GM12878 (cell line): ENCODE measurements around the gene DNAJC18. TPM values are rescaled to one million over a fixed set of nuclear protein-coding genes. Genes with fewer than 3 reads are reported as not detected.
A peak's percentile ranks its signal among the peaks of the same experiment; 100 is the strongest.

ENCODE experiments used
- ATF7 ChIP-seq: fragments of 450-650 bp; IDR thresholded peaks from 2 replicates; pipeline ENCODE4 v1.6.1; 2016; ENCODE audit warnings: low read depth, mild to moderate bottlenecking
- CBX5 ChIP-seq: sonication (generic); IDR thresholded peaks from 2 replicates; pipeline ENCODE4 v1.6.1; 2016; ENCODE audit warnings: low read depth, moderate library complexity, mild to moderate bottlenecking, inconsistent platforms
- CHD2 ChIP-seq: IDR thresholded peaks from 2 replicates; pipeline ENCODE4 v1.6.1; 2011; ENCODE audit warnings: low read depth, low read length, improper control_type of control experiment, borderline replicate concordance
- IKZF1 ChIP-seq: fragments of 450-650 bp; conservative IDR thresholded peaks from 2 replicates; pipeline ENCODE4 v1.6.1; 2017; ENCODE audit warnings: antibody characterized with exemption, mild to moderate bottlenecking
- IKZF2 ChIP-seq, 2 experiments: fragments of 450-650 bp; IDR thresholded peaks; 2 replicates each; pipeline ENCODE4 v1.6.1; 2017; ENCODE audit warnings: mild to moderate bottlenecking in 2 of 2, moderate library complexity in 2 of 2
- JUNB ChIP-seq: IDR thresholded peaks from 2 replicates; pipeline ENCODE4 v1.6.1; 2016; ENCODE audit warnings: antibody characterized with exemption, mild to moderate bottlenecking
- KAT2A ChIP-seq: conservative IDR thresholded peaks from 2 replicates; pipeline ENCODE4 v1.6.1; 2011; ENCODE audit warnings: low read depth, low read length; ENCODE audit not compliant: control insufficient read depth
- LARP7 ChIP-seq: fragments of 450-650 bp; IDR thresholded peaks from 2 replicates; pipeline ENCODE4 v1.6.1; 2017; ENCODE audit warnings: mild to moderate bottlenecking
- MEF2A ChIP-seq: IDR thresholded peaks from 2 replicates; pipeline ENCODE4 v1.6.1; 2011; ENCODE audit warnings: low read depth, mild to moderate bottlenecking, low read length, moderate library complexity; ENCODE audit not compliant: insufficient read depth
- MXI1 ChIP-seq: fragments of 150-350 bp; IDR thresholded peaks from 2 replicates; pipeline ENCODE4 v1.6.1; 2011; ENCODE audit warnings: low read depth, mild to moderate bottlenecking, inconsistent platforms, low read length, improper control_type of control experiment
- NFXL1 ChIP-seq: fragments of 450-650 bp; IDR thresholded peaks from 2 replicates; pipeline ENCODE4 v1.6.1; 2017; ENCODE audit warnings: antibody characterized with exemption, mild to moderate bottlenecking, borderline replicate concordance
- NR2C2 ChIP-seq: IDR thresholded peaks from 2 replicates; pipeline ENCODE4 v1.6.1; 2011; ENCODE audit warnings: borderline replicate concordance, low read depth; ENCODE audit not compliant: control insufficient read depth, insufficient read length
- RB1 ChIP-seq: fragments of 450-650 bp; formaldehyde crosslinking; IDR thresholded peaks from 2 replicates; pipeline ENCODE4 v1.6.1; 2017; ENCODE audit warnings: mild to moderate bottlenecking, borderline replicate concordance
- SIN3A ChIP-seq: IDR thresholded peaks from 2 replicates; pipeline ENCODE4 v1.6.1; 2012; ENCODE audit warnings: low read depth, low read length, improper control_type of control experiment
- TARDBP ChIP-seq: IDR thresholded peaks from 2 replicates; pipeline ENCODE4 v1.6.1; 2016; ENCODE audit warnings: borderline replicate concordance
- TCF12 ChIP-seq: IDR thresholded peaks from 2 replicates; pipeline ENCODE4 v1.6.1; 2011; ENCODE audit warnings: low read depth, mild to moderate bottlenecking, low read length
- YBX1 ChIP-seq: fragments of 450-650 bp; IDR thresholded peaks from 2 replicates; pipeline ENCODE4 v1.6.1; 2016; ENCODE audit warnings: antibody characterized with exemption
- ZSCAN29 ChIP-seq: fragments of 450-650 bp; IDR thresholded peaks from 2 replicates; pipeline ENCODE4 v1.6.1; 2017; ENCODE audit warnings: mild to moderate bottlenecking, moderate library complexity
- ZZZ3 ChIP-seq: IDR thresholded peaks from 2 replicates; pipeline ENCODE4 v1.6.1; 2011; ENCODE audit warnings: low read depth; ENCODE audit not compliant: control insufficient read depth, insufficient read length
- polyA plus RNA-seq, 11 experiments: library from polyadenylated mRNA; depleted of rRNA in 4 of 11; unstranded in 6 of 11; stranded (reverse) in 5 of 11; fragments of >200 nt; fragmentation: Nextera tagmentation in 4 of 11; fragmentation: Illumina TruSeq in 1 of 11; extraction: Ambion mirVana in 4 of 11; extraction: Trizol in 1 of 11; gene quantifications; 1 replicate in 1 of 11; 2 replicates in 10 of 11; pipeline versions ENCODE4 v1.2.1 to v1.2.3, GENCODE V29; 2011 to 2016; ENCODE audit warnings: inconsistent platforms in 2 of 11, missing spikeins in 2 of 11, low read depth in 1 of 11
- total RNA-seq, 4 experiments: library from RNA; depleted of rRNA in 3 of 4; stranded (reverse); fragments of >200 nt in 3 of 4; fragmentation: Illumina TruSeq in 1 of 4; extraction: Trizol in 1 of 4; gene quantifications; 2 replicates each; pipeline versions ENCODE4 v1.2.1 to v1.2.3, GENCODE V29; 2013 to 2021
- TF ChIP-seq, protein P1 (sequence below): IDR thresholded peaks from 2 replicates; pipeline ENCODE4 v1.6.1; 2012; ENCODE audit warnings: low read depth, low read length, improper control_type of control experiment
- TF ChIP-seq, protein P2 (sequence below): fragments of 450-650 bp; formaldehyde crosslinking; IDR thresholded peaks from 2 replicates; pipeline ENCODE4 v1.4.0; 2022; ENCODE audit warnings: mild to moderate bottlenecking, moderate library complexity
- TF ChIP-seq, protein P3 (sequence below): IDR thresholded peaks from 2 replicates; pipeline ENCODE4 v1.6.1; 2011; ENCODE audit warnings: borderline replicate concordance, low read depth, mild to moderate bottlenecking, moderate library complexity, mixed read lengths, low read length; ENCODE audit not compliant: insufficient read depth; ENCODE audit errors: extremely low read length
- TF ChIP-seq, protein P4 (sequence below): IDR thresholded peaks from 2 replicates; pipeline ENCODE4 v1.6.1; 2011; ENCODE audit warnings: low read depth, low read length, improper control_type of control experiment, borderline replicate concordance
- TF ChIP-seq, protein P5 (sequence below): fragments of 450-650 bp; IDR thresholded peaks from 2 replicates; pipeline ENCODE4 v1.6.1; 2017; ENCODE audit warnings: borderline replicate concordance

The DNAJC18 gene
- total and polyA plus RNA-seq, 10 of the 15 experiments (the other 5 are each of a cell fraction or from before 2014, with no cell fraction given): 6.4 to 26.7 (median 17.7) TPM

DNA sequence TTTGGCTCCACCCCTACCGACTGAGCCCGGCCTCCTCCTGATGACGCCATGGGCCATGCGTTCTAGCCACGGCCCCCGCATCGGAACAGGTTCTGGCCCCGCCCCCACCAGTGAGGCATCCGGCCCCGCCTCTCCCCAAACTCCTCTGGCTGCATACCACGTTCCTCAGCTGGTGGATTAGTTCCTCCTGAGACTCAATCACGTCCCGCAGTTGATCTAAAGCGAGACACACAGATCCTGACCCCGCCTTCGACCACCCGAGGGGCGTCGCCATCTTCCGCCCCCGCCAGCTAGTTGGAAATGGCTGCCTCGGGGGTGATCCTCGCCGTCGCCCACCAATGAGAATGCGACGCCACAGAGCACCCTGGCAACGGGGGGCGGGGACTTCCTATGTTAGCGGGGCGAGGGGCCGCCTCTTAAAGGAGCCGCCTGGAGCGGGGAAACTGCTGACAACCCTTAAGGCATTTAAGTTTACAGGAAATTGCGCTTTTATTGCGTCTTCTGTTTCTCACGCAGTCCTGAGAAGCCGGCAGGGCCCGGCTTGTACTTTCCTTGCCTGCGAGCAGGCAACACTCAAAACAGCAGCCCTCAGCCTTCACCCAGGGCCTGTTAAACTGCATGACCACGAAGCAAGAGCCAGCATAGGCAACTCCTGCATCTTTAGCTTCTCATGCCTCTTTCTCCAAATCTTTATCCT is 35.4 kb downstream of the DNAJC18 start, which contains the start of gene SPATA24 (continued):
- no peak for TF ChIP-seq NR2C2
- no peak for TF ChIP-seq MEF2A
- TF ChIP-seq, protein P1, sequence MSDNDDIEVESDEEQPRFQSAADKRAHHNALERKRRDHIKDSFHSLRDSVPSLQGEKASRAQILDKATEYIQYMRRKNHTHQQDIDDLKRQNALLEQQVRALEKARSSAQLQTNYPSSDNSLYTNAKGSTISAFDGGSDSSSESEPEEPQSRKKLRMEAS: peak; percentile 47; the same call in 1 of the 2 replicates
- TF ChIP-seq, protein P2, sequence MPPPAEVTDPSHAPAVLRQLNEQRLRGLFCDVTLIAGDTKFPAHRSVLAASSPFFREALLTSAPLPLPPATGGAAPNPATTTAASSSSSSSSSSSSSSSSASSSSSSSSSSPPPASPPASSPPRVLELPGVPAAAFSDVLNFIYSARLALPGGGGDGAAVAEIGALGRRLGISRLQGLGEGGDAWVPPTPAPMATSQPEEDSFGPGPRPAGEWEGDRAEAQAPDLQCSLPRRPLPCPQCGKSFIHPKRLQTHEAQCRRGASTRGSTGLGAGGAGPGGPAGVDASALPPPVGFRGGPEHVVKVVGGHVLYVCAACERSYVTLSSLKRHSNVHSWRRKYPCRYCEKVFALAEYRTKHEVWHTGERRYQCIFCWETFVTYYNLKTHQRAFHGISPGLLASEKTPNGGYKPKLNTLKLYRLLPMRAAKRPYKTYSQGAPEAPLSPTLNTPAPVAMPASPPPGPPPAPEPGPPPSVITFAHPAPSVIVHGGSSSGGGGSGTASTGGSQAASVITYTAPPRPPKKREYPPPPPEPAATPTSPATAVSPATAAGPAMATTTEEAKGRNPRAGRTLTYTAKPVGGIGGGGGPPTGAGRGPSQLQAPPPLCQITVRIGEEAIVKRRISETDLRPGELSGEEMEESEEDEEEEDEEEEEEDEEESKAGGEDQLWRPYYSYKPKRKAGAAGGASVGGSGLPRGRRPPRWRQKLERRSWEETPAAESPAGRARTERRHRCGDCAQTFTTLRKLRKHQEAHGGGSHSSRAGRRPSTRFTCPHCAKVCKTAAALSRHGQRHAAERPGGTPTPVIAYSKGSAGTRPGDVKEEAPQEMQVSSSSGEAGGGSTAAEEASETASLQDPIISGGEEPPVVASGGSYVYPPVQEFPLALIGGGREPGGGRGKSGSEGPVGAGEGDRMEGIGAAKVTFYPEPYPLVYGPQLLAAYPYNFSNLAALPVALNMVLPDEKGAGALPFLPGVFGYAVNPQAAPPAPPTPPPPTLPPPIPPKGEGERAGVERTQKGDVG (CRISPR knock-in tag): no peak
- TF ChIP-seq IKZF2 (IDR thresholded peaks at IDR 0.05): no peak
- TF ChIP-seq ATF7: peak; percentile 91
- no peak for TF ChIP-seq KAT2A
- TF ChIP-seq CHD2: peak; percentile 16; the same call in 1 of the 2 replicates
- TF ChIP-seq, protein P3, sequence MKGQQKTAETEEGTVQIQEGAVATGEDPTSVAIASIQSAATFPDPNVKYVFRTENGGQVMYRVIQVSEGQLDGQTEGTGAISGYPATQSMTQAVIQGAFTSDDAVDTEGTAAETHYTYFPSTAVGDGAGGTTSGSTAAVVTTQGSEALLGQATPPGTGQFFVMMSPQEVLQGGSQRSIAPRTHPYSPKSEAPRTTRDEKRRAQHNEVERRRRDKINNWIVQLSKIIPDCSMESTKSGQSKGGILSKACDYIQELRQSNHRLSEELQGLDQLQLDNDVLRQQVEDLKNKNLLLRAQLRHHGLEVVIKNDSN: no peak
- no peak for TF ChIP-seq CBX5
- no peak for TF ChIP-seq RB1
- TF ChIP-seq SIN3A: peak; percentile 71; the same call in 1 of the 2 replicates
- 0 out of 2 replicates have a peak, but pooled peaks have one; percentile 1 for TF ChIP-seq TCF12
- no peak for TF ChIP-seq NFXL1
- TF ChIP-seq ZZZ3: no peak
- TF ChIP-seq, protein P4, sequence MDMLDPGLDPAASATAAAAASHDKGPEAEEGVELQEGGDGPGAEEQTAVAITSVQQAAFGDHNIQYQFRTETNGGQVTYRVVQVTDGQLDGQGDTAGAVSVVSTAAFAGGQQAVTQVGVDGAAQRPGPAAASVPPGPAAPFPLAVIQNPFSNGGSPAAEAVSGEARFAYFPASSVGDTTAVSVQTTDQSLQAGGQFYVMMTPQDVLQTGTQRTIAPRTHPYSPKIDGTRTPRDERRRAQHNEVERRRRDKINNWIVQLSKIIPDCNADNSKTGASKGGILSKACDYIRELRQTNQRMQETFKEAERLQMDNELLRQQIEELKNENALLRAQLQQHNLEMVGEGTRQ: no peak
- no peak for TF ChIP-seq JUNB
- TF ChIP-seq, protein P5, sequence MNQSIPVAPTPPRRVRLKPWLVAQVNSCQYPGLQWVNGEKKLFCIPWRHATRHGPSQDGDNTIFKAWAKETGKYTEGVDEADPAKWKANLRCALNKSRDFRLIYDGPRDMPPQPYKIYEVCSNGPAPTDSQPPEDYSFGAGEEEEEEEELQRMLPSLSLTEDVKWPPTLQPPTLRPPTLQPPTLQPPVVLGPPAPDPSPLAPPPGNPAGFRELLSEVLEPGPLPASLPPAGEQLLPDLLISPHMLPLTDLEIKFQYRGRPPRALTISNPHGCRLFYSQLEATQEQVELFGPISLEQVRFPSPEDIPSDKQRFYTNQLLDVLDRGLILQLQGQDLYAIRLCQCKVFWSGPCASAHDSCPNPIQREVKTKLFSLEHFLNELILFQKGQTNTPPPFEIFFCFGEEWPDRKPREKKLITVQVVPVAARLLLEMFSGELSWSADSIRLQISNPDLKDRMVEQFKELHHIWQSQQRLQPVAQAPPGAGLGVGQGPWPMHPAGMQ: no peak
- TF ChIP-seq MXI1: peak; percentile 92
- TF ChIP-seq TARDBP: no peak
- TF ChIP-seq LARP7: peak; percentile 37; the same call in 1 of the 2 replicates
- no peak for TF ChIP-seq IKZF1
- no peak for TF ChIP-seq ZSCAN29
- no peak for TF ChIP-seq YBX1
